HT1080 (cell line): Measurements from ENCODE around the gene ACAD11. TPM values are rescaled to one million over a fixed set of nuclear protein-coding genes. Genes with fewer than 3 reads are reported as not detected.

Experiments used
- DNase-seq: peaks from one replicate; pipeline ENCODE4 v3.0.0-alpha.2; 2015; ENCODE audit warnings: low read depth
- polyA plus RNA-seq, 2 experiments: library from polyadenylated mRNA; depleted of rRNA; stranded (reverse); fragments of >200 nt; gene quantifications; 2 replicates each; pipeline ENCODE4 v1.2.3, GENCODE V29; 2015
- total RNA-seq: library from RNA; depleted of rRNA; stranded (reverse); fragments of >200 nt; shearing (Covaris generic); gene quantifications from 2 replicates; pipeline ENCODE4 v1.2.3, GENCODE V29; 2014; rRNA removed

Gene ACAD11, protein sequence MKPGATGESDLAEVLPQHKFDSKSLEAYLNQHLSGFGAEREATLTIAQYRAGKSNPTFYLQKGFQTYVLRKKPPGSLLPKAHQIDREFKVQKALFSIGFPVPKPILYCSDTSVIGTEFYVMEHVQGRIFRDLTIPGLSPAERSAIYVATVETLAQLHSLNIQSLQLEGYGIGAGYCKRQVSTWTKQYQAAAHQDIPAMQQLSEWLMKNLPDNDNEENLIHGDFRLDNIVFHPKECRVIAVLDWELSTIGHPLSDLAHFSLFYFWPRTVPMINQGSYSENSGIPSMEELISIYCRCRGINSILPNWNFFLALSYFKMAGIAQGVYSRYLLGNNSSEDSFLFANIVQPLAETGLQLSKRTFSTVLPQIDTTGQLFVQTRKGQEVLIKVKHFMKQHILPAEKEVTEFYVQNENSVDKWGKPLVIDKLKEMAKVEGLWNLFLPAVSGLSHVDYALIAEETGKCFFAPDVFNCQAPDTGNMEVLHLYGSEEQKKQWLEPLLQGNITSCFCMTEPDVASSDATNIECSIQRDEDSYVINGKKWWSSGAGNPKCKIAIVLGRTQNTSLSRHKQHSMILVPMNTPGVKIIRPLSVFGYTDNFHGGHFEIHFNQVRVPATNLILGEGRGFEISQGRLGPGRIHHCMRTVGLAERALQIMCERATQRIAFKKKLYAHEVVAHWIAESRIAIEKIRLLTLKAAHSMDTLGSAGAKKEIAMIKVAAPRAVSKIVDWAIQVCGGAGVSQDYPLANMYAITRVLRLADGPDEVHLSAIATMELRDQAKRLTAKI
- 13.8 and 20.2 TPM in 2 replicates for total RNA-seq
- 12.7 and 16.2 TPM in 2 replicates for polyA plus RNA-seq (2015; cell fraction: cytosol; rRNA removed)
- polyA plus RNA-seq (2015; cell fraction: nucleus; rRNA removed): 90.4 and 104 TPM in 2 replicates

DNA sequence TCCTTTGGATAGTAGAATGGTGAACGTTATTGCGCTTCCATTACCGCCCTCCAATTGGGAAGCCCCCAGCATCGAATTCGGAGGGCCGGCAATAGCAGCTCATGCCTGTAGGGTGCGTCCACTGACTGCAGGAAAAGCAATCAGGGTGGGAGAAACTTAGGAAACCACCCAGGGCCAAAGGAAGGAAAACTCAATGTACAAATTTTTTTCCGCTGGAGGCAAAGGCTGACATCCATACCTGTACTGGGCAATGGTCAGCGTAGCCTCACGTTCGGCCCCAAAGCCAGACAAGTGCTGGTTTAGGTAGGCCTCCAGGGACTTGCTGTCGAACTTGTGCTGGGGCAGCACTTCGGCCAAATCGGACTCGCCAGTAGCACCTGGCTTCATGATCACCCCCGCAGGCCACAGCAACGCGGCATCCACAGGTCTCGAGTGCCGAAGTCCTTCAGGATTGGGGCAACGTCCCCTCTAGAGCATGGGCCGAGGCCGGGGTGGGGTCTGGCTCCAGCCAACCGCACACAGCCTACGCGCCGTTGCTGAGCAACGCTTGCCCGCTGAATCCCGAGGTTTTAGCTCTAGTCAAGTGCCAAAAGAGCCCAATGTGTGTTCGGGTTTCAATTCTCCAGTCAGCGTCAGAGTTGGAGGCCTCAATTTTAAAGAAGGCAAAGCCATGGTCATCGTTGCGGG is at the start of gene ACAD11:
ACAD11 (minus strand) TSS at position 445 of the 687 bp plus-strand sequence; CDS start at position 387, 58 bp downstream.
- DNase-seq: peak; percentile 79

DNA sequence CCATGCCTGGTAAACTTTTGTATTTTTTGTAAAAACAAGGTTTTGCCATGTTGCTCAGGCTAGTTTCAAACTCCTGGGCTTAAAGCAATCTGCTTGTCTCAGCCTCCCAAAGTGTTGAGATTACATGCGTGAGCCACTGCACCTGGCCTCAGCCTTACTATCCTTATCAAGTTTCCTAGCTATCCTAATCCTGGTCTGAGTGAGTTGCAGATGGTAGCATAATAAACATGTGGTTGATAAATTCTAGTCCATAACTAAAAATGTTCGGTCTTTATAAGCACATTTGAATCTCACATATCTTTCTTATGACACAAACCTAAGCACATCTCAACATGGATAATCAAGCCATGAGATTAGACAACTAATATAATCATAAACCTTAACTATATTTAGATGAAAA is 44.1 kb upstream of the ACAD11 start:
- DNase-seq: no peak

DNA sequence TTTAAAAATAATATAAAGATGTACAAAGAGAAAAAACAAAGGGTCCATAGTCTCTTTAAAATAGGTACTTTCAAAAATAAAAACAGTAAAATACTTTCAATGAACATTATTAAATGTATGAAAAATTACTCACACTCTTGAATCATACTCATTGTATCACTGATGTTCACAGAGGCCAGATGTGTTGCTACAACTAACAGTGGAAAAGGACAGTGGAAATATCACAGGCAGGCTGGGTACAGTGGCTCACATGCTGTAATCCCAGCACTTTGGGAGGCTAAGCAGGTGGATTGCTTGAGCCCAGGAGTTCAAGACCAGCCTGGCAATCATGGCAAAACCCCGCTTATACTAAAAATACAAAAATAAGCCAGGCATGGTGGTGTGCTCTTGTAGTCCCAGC is 35.8 kb upstream of the ACAD11 start:
- DNase-seq: no peak

DNA sequence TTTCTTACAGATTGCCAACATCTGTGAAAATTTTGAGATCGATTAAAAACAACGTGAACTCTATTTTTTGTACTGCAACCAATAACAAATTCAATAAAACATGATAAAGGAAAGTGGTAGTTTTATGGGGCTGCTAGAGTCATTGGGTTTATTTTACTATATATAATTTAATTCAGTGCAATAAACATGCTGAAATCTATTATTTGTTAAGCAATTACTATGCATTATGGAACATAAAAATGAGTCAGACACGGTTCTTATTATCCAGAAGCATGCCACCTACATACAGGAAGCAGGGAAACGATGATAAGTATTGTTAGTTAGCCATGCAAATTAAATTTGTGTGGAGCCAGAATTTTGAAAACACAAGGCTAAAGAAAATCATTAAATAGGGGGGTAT is 35.4 kb upstream of the ACAD11 start:
- no peak for DNase-seq

DNA sequence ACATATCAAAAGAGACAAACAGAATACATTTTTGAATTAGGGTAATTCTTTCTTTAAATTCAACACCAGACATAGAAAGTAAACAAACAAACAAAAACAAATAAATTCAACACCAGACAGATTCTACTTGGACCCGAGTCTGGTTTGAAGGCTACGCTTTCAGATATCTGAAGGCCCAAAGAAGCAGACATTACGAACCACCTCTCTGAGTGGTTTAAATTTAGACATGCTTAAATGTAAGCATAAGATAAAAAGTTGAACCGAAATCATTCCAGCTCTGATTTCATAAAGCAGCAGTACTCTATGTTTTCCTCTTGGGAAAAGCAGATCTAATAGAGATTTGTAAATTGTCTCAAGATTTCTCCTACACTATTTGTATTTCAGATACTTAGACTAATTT is 30.4 kb upstream of the ACAD11 start:
- DNase-seq: no peak

DNA sequence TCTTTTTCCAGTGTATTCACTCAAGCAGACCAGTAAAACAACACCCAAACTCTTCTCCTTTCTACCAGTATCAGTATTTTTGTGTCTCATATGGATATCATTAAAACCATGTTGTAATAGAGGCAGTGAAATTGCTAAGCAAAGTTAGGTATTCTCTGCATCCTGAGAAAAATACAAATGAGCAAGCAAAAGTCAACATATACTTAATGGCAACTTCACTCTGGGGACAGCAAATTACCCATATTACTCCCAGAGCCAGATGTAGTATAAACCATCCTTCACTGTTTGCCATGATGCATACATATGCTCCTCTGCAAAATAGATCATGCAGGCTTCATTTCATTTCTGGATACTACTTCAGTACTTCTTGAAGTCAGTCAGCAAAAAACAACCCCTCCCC is 22.6 kb upstream of the ACAD11 start:
- DNase-seq: no peak

DNA sequence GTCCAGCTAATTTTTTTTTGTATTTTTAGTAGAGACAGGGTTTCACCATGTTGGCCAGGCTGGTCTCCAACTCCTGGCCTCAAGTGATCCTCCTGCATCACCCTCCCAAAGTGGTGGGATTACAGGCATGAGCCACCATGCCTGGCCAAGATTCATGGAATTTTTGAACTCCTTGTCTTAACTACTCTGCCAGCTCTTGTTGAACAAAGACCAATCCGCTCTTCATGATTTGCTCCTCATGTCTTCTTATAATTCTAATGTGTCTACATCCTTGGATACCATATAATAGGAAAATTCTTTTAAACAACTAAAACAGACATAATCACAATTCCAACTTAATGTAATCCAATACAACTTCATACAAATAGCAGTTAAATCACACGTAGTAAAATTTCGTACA is 21.8 kb upstream of the ACAD11 start:
- no peak for DNase-seq

DNA sequence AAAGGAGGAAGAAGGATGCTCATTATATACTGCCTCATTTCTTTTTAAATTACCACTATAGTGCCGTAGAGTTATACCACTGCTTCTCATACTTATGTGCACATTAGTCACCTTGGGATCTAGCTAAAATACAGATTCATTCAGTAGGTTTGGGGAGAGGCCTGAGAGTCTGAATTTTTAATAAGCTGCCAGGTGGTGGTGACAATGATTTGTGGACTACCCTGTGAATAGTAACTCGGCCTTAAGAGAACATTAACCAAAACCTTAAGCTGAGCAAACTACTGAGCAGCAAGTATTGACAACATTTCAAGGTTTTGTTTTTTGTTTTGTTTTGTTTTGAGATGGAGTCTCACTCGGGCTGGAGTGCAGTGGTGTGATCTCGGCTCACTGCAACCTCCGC is 20.3 kb upstream of the ACAD11 start:
- DNase-seq: no peak

DNA sequence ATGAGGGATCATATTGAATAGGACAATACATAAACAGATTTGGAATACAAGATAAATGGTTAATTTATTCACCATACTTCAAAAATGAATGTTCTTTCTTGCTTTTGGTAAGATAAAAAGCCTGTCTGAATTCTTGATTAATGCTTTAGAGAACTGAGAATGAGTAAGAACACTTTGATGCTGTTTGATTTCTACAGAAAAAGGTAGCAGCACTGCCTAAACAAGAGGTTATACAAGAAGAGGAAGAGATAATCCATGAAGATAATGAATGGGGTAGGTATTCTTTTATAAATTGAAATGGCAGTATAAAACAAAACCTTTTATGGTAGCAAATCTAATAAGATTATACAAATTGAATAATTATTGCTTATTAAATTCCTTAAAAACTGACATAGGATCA is 15.8 kb upstream of the ACAD11 start:
- DNase-seq: no peak

DNA sequence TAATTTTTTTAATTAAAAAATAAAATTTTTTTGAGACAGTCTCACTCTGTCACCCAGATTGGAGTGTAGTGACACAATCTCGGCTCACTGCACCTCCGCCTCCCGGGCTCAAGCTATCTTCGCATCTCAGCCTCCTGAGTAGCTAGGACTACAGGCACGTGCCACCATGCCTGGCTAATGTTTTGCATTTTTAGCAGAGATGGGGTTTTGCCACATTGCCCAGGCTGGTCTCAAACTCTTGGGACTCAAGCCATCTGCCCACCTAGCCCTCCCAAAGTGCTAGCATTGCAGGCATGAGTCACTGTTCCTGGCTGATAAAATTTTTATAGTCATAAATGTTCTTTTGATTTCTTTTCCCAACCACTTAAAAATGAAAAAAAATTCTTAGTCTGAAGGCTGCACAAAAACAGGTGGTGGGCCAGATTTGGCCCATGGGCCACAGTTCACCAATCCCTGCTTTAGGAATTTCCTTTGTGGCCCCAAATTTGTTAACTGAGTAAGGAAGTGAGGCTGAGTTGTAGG is 9.7 kb upstream of the ACAD11 start:
- peak; percentile 13 for DNase-seq

DNA sequence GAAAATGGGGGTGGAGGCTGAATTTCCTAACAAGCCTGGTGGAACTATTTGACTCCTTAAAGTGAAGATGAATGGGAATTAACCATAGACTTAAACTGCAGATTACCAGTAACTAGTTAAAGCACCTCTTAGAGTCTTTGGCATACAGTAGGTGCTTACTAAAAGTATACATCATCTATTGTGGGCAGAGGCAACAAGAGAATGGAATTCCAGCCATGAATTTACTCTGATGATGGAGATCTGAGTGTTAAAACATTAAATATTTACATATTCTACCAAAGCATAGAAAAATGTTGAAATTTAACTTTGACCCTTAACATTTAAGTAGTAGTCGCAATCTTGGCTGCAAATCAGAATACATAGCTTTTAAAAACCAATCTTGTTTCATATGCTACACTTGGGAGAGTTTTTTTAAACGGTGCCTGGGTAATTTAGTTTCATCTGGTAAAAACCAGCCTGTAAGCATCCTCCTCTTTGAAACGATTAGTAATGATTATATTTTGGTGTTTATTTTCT is 5.7 kb upstream of the ACAD11 start:
- no peak for DNase-seq

DNA sequence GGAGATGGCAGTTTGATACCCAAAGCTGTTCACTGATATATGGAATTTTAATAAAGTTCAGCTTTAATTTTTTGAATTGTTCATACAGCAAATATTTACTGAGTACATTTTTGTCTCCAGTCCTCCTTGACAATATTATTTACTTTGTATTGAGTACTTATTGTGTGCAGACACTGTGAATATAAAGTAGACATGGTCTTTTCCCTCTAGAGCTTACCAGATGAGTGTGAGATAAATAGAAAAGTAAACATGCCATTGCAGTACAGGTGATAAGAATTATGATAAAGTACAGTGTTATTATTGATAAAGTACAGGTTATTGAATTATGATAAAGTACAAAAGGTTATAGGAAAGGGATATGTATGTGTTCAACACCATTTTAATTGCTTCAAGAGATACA is 2.6 kb upstream of the ACAD11 start:
- DNase-seq: no peak

DNA sequence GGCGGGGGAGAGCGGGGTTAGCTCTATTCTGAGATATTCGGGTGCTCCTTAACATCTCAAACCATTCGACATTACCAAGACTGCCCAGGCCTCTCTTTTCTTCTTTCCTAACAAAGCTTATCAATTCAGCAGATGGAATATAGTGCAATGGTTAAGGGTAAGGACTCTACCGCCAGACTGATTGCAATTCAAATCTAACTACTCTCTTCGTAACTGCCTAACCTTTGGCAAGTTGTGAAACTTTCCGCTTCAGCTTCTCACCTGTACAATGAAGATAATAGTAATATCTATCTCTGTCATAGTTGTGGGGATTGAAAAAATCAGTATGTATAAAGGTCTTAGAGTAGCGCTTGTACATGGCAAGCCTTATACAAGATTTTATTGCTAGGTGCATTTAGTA is 1.5 kb upstream of the ACAD11 start:
- no peak for DNase-seq

DNA sequence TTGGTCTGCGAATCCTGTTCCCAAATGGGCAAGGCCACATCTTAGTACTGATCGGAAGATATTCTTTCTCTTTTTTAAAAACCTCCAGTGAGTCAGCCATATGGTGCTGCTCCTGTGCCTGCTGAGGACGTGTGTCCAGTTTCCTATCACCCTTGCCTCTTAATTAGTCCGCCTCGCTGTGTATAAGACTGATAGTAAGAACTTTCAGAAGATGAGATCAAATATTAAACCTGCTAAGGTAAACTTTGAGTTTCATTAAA is 1.1 kb upstream of the ACAD11 start:
- no peak for DNase-seq

DNA sequence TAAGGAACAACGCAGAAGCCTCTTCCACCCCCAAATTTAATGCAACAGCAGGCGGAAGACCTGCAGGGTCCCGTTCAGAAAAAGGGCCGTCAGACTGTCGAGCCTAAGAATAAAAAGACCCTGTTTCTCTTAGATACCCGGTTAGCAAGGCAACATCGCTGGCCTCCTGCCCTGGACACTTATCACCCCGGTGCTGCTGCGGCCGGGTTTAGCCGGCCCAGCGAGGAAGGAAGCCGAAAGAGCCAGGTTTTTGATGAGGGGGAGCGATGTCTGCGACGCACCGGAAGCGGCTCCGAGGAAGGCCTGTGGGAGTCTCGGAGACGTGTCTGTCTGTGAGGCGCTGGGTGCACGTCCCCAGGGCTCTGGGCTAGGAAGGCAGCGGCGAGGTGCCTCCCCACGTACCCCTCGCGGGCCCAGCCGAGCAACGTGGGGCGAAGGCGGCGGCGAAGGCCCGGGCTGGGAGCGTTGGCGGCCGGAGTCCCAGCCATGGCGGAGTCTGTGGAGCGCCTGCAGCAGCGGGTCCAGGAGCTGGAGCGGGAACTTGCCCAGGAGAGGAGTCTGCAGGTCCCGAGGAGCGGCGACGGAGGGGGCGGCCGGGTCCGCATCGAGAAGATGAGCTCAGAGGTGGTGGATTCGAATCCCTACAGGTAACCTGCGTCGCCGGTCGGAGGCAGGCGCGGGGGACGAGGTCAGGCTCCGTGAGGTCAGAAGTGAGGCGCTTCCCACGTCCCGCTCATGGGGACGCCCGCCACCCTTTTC is 622 bp upstream of the ACAD11 start, which contains the start of gene UBA5:
UBA5 (plus strand) TSS at position 278 of the 759 bp plus-strand sequence; CDS start at position 487, 209 bp downstream.
- peak; percentile 79 for DNase-seq

DNA sequence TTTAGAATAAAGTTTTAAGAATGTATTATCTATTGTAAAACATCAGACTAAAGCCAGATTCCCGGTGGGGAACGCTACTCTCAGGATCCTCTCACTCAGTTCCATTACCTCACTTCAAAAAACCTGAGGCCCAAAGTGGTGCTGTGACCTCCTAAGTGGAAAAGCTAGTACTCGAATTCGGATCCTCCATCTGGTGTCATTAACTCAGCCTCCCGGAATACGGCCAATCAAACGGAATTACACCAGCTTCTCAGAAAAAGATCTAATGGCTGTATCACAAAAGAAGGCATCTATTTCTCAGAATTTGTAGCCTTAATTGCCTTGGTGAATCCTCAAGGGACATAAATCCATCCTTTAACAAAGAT is 627 bp downstream of the ACAD11 start:
- DNase-seq: no peak

DNA sequence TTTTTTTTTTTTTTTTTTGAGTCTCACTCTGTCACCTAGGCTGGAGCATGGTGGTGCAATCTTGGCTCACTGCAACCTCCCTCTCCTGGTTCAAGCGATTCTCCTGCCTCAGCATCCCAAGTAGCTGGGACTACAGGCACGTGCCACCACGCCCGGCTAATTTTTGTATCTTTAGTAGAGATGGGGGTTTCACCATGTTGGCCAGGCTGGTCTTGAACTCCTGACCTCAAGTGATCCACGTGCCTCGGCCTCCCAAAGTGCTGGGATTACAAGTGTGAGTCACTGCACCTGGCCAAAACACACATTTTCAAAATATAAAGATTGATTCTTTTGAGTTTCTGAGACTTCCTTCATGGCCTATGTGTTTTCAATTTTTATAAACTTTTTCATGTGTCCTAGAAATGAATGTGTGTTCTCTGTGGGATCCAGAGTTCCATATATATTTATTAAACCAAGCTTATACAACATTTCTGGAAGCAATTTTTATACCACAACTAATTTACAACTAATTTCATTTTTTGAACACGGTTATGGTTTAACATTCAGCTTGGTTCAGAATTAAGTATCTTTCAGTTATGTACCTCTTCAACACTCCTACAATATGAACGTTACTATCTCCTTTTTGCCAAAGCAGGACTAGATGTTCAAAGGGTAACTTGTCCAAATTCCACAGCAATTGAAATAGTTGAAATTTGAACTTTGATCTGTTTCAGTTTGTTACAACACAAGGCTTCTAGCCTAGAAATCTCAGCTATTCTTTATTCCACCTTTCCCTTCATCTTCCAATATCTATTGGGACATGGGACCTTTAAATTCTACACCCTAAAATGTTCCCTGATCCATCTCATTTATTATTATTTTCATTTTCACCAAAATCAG is 1.5 kb downstream of the ACAD11 start:
- DNase-seq: no peak

DNA sequence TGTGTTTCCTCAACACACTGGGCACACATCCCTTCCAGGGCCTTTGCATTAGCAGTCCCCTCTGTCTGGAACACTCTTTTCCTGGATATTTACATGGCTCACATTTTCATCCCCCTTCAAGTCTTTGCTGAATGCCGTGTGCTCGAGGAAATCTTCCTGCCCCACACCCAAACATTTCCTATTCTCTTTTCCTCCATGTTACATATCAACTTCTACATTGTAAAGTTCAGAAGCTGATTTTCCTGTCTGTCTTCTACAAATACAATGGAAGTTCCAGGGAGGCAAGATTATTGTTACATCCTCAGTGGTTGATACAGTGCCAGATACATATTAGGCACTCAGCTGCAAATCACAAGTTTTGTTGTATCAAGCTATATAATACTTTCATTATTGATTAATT is 4.1 kb downstream of the ACAD11 start:
- DNase-seq: no peak

DNA sequence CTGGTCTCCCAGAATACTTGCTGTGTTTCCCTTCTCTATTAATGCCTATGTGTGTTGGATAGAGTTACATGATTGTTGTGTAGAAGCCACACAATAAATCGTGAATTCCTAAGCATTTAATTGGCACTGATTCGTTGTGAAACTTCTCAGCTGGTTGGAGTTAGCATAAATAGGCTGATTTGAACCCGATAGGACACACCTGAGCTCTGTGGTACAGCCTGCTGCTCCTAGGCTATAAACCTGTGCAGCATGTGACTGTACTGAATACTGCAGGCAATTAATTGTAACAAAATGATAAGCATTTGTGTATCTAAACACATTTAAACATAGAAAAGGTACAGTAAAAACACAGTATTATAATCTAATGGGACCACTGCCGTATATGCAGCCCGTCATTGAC is 4.9 kb downstream of the ACAD11 start:
- no peak for DNase-seq

DNA sequence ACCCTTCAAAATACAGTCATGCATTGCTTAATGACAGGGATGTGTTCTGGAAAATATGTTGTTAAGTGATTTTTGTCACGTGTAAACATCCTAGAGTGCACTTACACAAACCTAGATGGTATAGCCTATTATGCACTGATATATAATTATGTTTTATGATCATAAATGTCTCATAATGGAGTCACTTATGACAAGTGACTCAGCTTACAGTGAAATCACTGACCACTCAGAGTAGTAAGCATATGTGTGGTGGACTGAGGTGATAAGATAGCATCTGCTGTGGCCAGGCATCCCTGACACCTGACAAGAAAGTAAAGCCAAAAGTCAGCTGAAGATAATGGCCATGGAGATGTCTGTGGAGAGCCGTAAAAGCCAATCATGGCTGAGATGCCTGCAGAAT is 5.4 kb downstream of the ACAD11 start:
- no peak for DNase-seq
